Left ventricle myocardium superior (tissue), 1 donor: ENCODE results near the gene PLAGL2. TPM values are rescaled to one million over a fixed set of nuclear protein-coding genes. Genes with fewer than 3 reads are reported as not detected.
A peak's percentile ranks its signal among the peaks of the same experiment; 100 is the strongest.
"Not testable (repeated sequence)": the region's sequence is repeated elsewhere in the genome, so short reads cannot be mapped to it uniquely, and the experiment has no call there.

ENCODE experiments used
- ATAC-seq: fragments of 200-7000 bp; cut with Tn5 transposase; one replicate; pipeline ENCODE4 v1.9.1; 2020; ENCODE audit warnings: mild to moderate bottlenecking, moderate library complexity
- DNase-seq: peaks from one replicate; pipeline ENCODE4 v3.0.0-alpha.2; 2020
- intact Hi-C: fragments of 100-400 bp; cut with micrococcal nuclease; formaldehyde crosslinking; loops from one replicate; pipeline ENCODE4 v1.11.0; 2022
- total RNA-seq: library from RNA; stranded (reverse); fragmentation: NEBNext Ultra II Directional; extraction: Animal tissue kit (Norgen Biotek cat#: 25700); gene quantifications from one replicate; pipeline ENCODE4 v1.2.1, GENCODE V29; 2021
- donor health status: DM: no; HTN: yes; CAD: no; lungs with severe emphysema.

PLAGL2 gene
- total RNA-seq, 1 donor from 2014 or later = 6.7 TPM

- intact Hi-C loops = no loop called here
- ATAC-seq (no peak), DNase-seq (no peak)
These were observed 16.7 kb downstream of the PLAGL2 start for GRCh38 chr20:32190616-32191415.

DNA sequence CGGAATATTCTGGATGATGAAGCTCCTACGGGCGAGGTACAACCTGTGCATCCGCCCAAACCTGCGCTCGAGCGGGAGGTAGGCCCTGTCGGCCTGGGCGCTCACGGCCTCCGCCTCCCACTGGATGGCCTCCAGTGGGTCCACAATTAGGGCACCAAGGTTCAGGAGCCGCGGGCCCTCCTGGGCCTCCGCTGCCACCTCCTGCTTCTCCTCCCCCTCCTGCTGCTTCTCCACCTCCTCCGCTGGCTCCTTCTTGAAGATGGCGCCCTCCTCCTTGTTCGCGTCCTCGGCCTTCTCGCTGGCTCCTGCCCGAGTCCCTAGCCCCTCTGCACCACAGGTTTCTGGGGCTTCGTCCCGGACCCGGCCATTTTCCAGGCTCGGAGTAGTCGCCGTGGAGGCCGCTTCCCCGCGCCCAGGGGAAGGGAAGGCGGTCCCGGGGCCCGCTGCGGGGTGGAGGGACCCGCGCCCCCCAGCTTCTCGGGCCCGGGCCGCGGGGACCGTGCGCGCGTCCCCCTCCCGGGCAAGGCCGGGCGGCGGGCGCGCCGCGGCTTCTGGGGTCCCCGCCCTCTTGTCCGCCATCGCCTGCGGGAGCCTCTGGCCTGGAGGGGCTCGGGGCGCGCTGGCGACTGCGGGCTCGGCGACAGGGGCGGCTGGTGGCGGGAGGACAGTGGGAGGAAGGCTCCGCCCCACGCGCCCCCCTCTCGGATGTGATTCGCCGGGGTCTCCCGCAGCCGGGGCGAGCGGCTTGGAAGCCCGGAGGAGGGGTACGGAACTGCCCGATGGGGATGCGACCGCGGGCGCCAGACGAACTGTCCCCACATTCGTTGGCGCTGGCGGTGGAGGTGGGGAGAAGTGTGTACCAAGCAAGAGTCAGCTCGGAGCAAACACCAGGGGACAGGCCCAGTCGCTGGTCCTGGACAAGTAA, 17.6 kb downstream of the PLAGL2 start:
- ATAC-seq (peak; percentile 53), DNase-seq (peak; percentile 68)
- intact Hi-C loops = no loop called here

DNA sequence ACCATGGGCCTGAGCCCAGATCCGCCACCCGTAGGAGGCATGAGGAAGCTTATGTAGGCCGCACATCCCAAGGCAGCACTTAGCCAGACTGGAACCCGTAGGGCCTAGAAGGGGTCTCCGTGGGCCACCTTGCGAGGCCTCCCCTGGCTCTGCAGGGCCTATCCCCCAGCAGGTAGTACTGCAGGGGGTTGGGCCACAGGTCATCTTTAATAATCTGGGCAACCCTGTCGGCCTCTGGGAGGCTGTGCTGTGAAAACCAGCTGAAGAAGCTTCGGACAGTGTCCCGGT, 18.5 kb downstream of the PLAGL2 start:
- intact Hi-C loops = no loop called here

GRCh38 chr20:32188376-32189122, 19.0 kb downstream of the PLAGL2 start:
- ATAC-seq (no peak), DNase-seq (no peak)

More for the DNA sequence above, 18.5 kb downstream of the PLAGL2 start:
- no peak for DNase-seq
- no peak for ATAC-seq

GRCh38 chr20:32186506-32186905, 21.0 kb downstream of the PLAGL2 start:
- ATAC-seq = no peak
- DNase-seq = no peak
- intact Hi-C loops = no loop called here

More at GRCh38 chr20:32188376-32189122, 19.0 kb downstream of the PLAGL2 start:
- intact Hi-C loops = no loop called here

GRCh38 chr20:32184961-32185603, 22.5 kb downstream of the PLAGL2 start:
- ATAC-seq (no peak), DNase-seq (no peak)

GRCh38 chr20:32183947-32184635, 23.5 kb downstream of the PLAGL2 start:
- DNase-seq (no peak), ATAC-seq (no peak)
- intact Hi-C loops = no loop called here

More at GRCh38 chr20:32184961-32185603, 22.5 kb downstream of the PLAGL2 start:
- intact Hi-C loops = no loop called here

- intact Hi-C loops = no loop called here
- no peak for ATAC-seq
- DNase-seq = no peak
These were observed 25.9 kb downstream of the PLAGL2 start for GRCh38 chr20:32181606-32182005.

DNA sequence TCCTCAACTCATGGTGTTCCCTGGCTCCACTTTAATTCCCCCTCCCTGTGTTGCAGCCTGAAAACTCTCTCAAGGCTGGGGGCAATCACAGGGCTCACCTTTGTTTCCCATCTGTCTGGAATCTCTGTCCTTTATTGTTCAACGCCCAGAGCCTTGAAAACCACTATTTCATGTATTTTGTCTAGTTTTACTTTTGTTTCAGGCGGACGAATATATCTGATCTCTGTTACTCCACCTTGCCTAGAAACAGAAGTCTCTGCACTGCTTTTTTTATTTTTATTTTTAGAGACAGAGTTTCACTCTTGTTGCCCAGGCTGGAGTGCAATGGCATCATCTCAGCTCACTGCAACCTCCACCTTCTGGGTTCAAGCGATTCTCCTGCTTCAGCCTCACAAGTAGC, 27.6 kb downstream of the PLAGL2 start:
- no peak for DNase-seq
- intact Hi-C loops = no loop called here
- no peak for ATAC-seq

DNA sequence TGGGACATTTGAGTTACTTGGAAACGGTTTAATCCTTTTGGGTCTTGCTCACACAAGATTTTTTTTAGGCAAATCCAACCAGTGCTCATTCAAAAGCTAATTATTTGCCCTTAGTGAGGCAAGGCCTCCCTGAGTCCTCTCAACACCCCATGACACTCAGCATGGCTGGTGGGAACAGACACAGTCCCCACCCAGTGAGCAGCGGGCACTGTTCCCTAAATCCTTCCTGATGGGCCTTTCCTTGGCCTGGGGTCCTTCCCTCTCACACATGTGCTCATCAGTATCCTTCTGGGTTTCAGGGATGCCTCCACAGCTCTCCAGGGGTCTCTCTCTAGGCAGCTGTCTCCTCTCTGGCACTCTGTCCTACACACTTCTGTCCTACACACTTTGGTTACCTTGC, 28.0 kb downstream of the PLAGL2 start:
- intact Hi-C loops = no loop called here
- DNase-seq (no peak), ATAC-seq (no peak)

GRCh38 chr20:32177696-32178095, 29.8 kb downstream of the PLAGL2 start:
- intact Hi-C loops, DNase-seq, ATAC-seq: not testable (repeated sequence)

DNA sequence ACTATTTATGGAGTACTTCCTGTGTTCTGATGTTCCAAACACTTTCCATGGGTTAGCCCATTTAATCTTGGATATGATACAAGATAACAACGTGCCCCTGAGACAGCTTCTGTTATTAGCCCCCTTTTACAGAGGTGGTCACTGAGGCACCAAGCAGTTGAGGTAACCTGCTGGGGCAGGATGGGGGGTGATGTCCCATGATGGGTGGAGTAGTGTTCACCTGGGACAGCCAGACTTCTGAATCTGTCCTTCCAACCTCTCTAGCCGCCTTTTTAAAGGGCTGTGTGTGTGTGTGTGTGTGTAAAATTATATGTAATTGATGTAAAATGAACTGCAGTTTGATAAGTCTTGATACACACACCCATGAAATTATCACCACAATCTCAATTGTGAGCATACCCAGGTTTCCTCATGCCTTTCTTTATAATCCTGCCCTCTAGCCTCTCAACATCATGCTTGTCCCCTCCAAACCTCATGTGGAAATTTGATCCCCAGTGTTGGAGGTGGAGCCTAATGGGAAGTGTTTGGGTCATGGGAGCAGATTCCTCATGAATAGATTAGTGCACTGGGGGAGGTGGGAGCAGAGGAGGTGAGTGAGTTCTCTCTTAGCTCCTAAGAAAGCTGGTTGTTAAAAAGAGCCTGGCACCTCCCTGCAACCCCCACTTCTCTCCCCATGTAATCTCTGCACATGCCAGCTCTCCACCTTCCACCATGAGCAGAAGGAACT, 39.2 kb downstream of the PLAGL2 start:
- DNase-seq = no peak
- intact Hi-C loops = no loop called here
- ATAC-seq = no peak

- intact Hi-C loops = no loop called here
- DNase-seq (no peak), ATAC-seq (no peak)
These were observed 40.0 kb downstream of the PLAGL2 start for GRCh38 chr20:32167552-32167951.

DNA sequence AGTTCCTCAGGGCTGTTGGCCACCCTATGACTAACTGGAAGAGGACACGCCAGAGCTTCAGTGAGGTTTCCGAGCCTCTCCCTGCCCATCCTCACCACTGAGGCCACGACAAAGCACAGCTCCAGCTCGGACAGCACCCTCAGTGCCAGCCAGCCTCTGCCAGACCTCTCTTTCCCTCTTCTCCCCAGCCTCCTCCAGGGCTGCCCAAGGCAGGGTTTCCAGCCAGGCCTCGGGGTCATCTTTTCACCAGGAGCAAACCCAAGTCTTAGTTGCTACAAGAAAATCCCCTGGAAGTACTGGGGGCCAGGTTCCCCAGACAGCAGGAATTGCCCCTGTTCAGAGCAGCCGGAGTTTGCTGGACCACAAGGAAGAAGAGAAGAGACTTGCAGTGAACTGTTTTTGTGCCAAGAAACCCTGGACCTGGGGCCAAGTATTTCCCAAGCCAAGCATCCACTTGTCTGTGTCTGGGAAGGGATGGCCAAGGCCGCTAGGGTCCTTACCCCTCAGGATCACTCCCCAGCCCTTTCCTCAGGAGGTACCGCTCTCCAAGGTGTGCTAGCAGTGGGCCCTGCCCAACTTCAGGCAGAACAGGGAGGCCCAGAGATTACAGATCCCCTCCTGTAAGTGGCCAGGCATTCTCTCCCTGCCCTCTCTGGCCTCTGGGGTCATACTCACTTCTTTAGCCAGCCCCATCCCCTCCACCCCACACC, 41.6 kb downstream of the PLAGL2 start:
- ATAC-seq (peak; percentile 21), DNase-seq (no peak)
- intact Hi-C loops = no loop called here

- ATAC-seq (peak; percentile 33), DNase-seq (no peak)
- intact Hi-C loops = no loop called here
These were observed 42.4 kb downstream of the PLAGL2 start for GRCh38 chr20:32164984-32165735.

GRCh38 chr20:32163951-32164350, 43.6 kb downstream of the PLAGL2 start:
- no peak for ATAC-seq
- intact Hi-C loops = no loop called here
- DNase-seq = no peak

- ATAC-seq = no peak
- no peak for DNase-seq
- intact Hi-C loops = no loop called here
These were observed 45.2 kb downstream of the PLAGL2 start for GRCh38 chr20:32162351-32162750.
